ENCODE measurements around the gene ETF1.

- TF ChIP-seq, protein P1, sequence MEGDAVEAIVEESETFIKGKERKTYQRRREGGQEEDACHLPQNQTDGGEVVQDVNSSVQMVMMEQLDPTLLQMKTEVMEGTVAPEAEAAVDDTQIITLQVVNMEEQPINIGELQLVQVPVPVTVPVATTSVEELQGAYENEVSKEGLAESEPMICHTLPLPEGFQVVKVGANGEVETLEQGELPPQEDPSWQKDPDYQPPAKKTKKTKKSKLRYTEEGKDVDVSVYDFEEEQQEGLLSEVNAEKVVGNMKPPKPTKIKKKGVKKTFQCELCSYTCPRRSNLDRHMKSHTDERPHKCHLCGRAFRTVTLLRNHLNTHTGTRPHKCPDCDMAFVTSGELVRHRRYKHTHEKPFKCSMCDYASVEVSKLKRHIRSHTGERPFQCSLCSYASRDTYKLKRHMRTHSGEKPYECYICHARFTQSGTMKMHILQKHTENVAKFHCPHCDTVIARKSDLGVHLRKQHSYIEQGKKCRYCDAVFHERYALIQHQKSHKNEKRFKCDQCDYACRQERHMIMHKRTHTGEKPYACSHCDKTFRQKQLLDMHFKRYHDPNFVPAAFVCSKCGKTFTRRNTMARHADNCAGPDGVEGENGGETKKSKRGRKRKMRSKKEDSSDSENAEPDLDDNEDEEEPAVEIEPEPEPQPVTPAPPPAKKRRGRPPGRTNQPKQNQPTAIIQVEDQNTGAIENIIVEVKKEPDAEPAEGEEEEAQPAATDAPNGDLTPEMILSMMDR (IDR thresholded peaks at IDR 0.05; ENCODE audit: low read length): no peak
- TF ChIP-seq EZH2phosphoT487 (IDR thresholded peaks at IDR 0.05; ENCODE audit: low read length): no peak
Measured at GRCh38 chr5:138566792-138567191, 23.8 kb upstream of the ETF1 start.

Data from MM.1S (cell line).